Adipose tissue (tissue), 3 donors: ENCODE results near the gene ITPR2. TPM values are rescaled to one million over a fixed set of nuclear protein-coding genes. Genes with fewer than 3 reads are reported as not detected.
"Not testable (repeated sequence)": the region's sequence is repeated elsewhere in the genome, so short reads cannot be mapped to it uniquely, and the experiment has no call there.

Experiments used
- H3K27ac ChIP-seq: one replicate; pipeline ENCODE4 v1.5.1; 2013; ENCODE audit warnings: low read depth, low read length
- WGBS, 3 donors: extraction: QIAGEN DNeasy Blood & Tissue Kit; methylation state at CpG; one replicate each; pipeline ENCODE4 v1.1.7; 2013; 5-methylcytosine and 5-hydroxymethylcytosine counted together
- polyA plus RNA-seq, 3 donors: library from polyadenylated mRNA; stranded (reverse); fragments of 200-250 nt; gene quantifications; one replicate each; pipeline ENCODE4 v1.2.3, GENCODE V29; 2013
- donor health status: healthy with polysubstance abuse.
- donor health status: Bipolar disorder and iron deficiency.
- donor health status: healthy.

The ITPR2 gene
- polyA plus RNA-seq, 3 donors: 2.8 to 15.5 (median 4.7) TPM

- H3K27ac ChIP-seq: not testable (repeated sequence)
Observed at GRCh38 chr12:26314103-26314502, 518.9 kb downstream of the ITPR2 start.

GRCh38 chr12:26310489-26310888 lies 522.5 kb downstream of the ITPR2 start:
- 86 to 90% (median 89%) methylated on average over 6 of the region's 6 CpGs for WGBS, 3 donors
- H3K27ac ChIP-seq: not testable (repeated sequence)

GRCh38 chr12:26309634-26310033 lies 523.4 kb downstream of the ITPR2 start:
- WGBS, 3 donors: 48 to 63% (median 49%) methylated on average over 4 of the region's 4 CpGs
- no peak overlapping the region for H3K27ac ChIP-seq

- 54 to 92% (median 92%) methylated on average over 2 of the region's 2 CpGs for WGBS, 3 donors
- no peak overlapping the region for H3K27ac ChIP-seq
Observed at GRCh38 chr12:26304273-26304672, 528.7 kb downstream of the ITPR2 start.

GRCh38 chr12:26303418-26303817 lies 529.6 kb downstream of the ITPR2 start:
- H3K27ac ChIP-seq: no peak overlapping the region
- 28 to 81% (median 74%) methylated on average over 1 of the region's 1 CpG for WGBS, 3 donors

GRCh38 chr12:26302776-26303175 lies 530.2 kb downstream of the ITPR2 start:
- WGBS, 3 donors: 98 to 100% (median 99%) methylated on average over 3 of the region's 3 CpGs
- H3K27ac ChIP-seq: no peak overlapping the region

- 86 to 92% (median 87%) methylated on average over 1 of the region's 1 CpG for WGBS, 3 donors
- no peak overlapping the region for H3K27ac ChIP-seq
Observed at GRCh38 chr12:26299751-26300150, 533.2 kb downstream of the ITPR2 start.

- 38 to 64% (median 40%) methylated on average over 6 of the region's 6 CpGs for whole genome bisulfite sequencing, 3 donors
- no peak overlapping the region for H3K27ac ChIP-seq
Observed at GRCh38 chr12:26298785-26299621, 534.0 kb downstream of the ITPR2 start.

GRCh38 chr12:26297396-26298070 lies 535.5 kb downstream of the ITPR2 start:
- H3K27ac ChIP-seq: no peak overlapping the region

GRCh38 chr12:26295001-26295400 lies 538.0 kb downstream of the ITPR2 start:
- WGBS, 3 donors: 83 to 89% (median 85%) methylated on average over 4 of the region's 4 CpGs
- H3K27ac ChIP-seq: no peak overlapping the region

More at GRCh38 chr12:26297396-26298070, 535.5 kb downstream of the ITPR2 start:
- 76 to 89% (median 78%) methylated on average over 8 of the region's 8 CpGs for WGBS, 3 donors

- 74 to 89% (median 74%) methylated on average over 2 of the region's 2 CpGs for WGBS, 3 donors
Observed at GRCh38 chr12:26293612-26294011, 539.4 kb downstream of the ITPR2 start.

GRCh38 chr12:26292596-26292995 lies 540.4 kb downstream of the ITPR2 start:
- WGBS, 3 donors: 90 to 100% (median 93%) methylated on average over 1 of the region's 1 CpG
- H3K27ac ChIP-seq: no peak overlapping the region

More at GRCh38 chr12:26293612-26294011, 539.4 kb downstream of the ITPR2 start:
- H3K27ac ChIP-seq: no peak overlapping the region

- 60 to 94% (median 86%) methylated on average over 2 of the region's 2 CpGs for WGBS, 3 donors
Observed at GRCh38 chr12:26290565-26290964, 542.4 kb downstream of the ITPR2 start.

GRCh38 chr12:26287671-26288381 lies 545.2 kb downstream of the ITPR2 start:
- 62 to 67% (median 63%) methylated on average over 14 of the region's 14 CpGs for WGBS, 3 donors
- H3K27ac ChIP-seq: no peak overlapping the region

More at GRCh38 chr12:26290565-26290964, 542.4 kb downstream of the ITPR2 start:
- H3K27ac ChIP-seq: no peak overlapping the region

Other genes starting within 250 kb of the ITPR2 start
- gene INTS13, start 104.8 kb upstream of the ITPR2 start, polyA plus RNA-seq: 10 to 100 TPM in 1 of 3 donors, 1 to 10 TPM in 2; 9.7 to 26.0 (median 9.8) TPM
- 10 to 100 TPM in 2 of 3 donors, 1 to 10 TPM in 1; 9.4 to 60.4 (median 27.5) TPM for gene FGFR1OP2, start 105.3 kb upstream of the ITPR2 start, polyA plus RNA-seq
- 10 to 100 TPM; 24.9 to 43.8 (median 42.0) TPM for gene TM7SF3, start 181.2 kb upstream of the ITPR2 start, polyA plus RNA-seq
- 10 to 100 TPM in 2 of 3 donors, 1 to 10 TPM in 1; 9.9 to 31.3 (median 15.3) TPM for gene MED21, start 189.4 kb upstream of the ITPR2 start, polyA plus RNA-seq
- not detected for gene C12orf71, start 249.4 kb upstream of the ITPR2 start, polyA plus RNA-seq